NCI-H1092 (cell line): ENCODE data around the gene KIAA1191.
"Not testable (repeated sequence)": the region's sequence is repeated elsewhere in the genome, so short reads cannot be mapped to it uniquely, and the experiment has no call there.

ENCODE experiments used
- DNase-seq: peaks from one replicate; lab custom pipeline; 2025; lab: John Stamatoyannopoulos, UW

KIAA1191 gene

DNA sequence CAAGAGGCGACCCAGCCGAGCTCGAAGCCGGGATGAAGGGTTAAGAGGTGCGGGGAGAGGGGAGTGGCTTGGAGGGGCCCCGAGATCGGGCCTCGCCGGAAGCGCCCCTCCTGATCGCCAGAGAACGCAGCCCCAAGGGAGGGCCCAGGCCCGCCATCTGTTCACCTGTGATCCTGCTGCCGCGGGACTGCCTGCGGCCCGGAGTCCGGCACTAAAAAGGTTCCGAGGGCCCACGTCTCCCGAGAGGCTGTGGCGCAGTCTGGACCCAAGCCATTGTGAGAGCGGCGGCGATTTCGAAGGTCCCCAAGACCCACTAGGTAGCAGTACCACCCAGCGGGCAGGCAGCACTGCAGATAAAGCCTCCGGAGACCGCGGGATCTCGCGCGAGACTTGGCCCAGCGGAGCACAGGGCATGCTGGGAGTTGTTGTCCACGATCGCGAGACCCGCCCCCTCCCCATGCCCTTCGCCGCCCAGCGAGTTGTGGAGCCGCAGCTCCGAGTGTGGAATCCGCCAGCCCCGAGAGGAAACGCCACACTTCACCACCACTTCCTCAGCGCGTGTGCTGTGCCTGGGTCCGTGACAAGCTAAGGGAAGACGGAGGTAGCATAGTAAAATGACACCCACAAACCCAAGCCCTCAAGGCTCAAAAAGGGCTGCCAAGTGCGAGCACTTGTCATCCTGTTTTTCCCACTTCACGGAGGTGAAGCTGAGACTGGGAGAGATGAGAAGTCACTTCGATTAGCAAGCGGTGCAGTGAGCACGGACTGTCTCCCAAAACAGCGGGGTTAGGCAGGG lies at the start of gene KIAA1191:
TSS of gene KIAA1191 (minus strand) at position 328 of the 796 bp plus-strand sequence. CDS start 2,256 bp downstream, outside the sequence.
- DNase-seq = peak; percentile 84

DNA sequence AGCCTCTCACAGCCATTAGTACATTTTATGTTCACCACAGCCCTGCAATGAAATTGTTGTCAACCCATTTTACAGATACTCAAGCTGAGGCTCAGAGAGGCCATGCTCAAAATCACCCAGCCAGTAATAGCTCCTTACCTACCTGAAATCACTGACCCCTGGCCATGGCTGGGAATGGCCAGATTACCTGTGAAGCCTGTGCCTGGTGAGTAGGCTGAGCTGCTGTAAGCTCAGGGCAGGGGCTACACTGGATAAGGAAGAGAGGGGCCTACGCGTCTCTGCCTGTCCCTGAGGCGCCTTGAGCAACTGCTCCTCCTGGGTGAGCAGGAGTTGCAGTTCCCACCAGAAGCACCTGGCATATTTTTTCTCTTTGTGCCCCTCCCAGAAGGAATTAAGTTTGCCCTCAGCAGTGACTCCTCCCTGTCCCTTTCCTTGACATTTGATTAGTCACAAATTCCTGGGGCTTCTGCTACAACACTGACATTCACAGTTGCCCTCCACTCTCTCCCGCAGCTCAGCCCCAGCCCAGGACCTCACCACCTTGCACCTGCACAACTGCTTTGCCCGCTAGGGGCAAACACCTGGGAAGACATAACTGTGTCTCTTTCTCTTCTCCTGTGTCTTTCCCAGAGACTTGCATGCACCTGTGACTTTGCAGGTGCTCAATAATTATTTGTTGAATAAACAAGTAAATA lies 49.1 kb upstream of the KIAA1191 start:
- DNase-seq = no peak

GRCh38 chr5:176409765-176410164 lies 48.2 kb upstream of the KIAA1191 start:
- DNase-seq = no peak

DNA sequence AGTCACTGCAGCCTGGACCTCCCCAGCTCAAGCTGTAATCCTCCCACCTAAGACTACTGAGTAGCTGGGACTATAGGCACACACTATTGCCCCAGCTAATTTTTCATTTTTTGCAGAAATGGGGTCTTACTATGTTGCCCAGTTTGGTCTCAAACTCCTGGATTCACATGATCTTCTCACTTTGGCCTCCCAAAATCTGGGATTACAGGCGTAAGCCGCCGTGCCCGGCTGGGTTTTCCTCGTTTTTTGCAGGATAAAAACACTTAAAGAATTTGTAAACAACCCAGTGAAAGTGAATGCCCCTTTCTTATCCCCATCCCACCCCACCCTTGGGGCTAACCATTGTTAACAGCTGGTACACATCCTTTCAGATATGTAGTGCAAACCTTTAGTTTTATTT lies 47.0 kb upstream of the KIAA1191 start:
- DNase-seq = no peak

GRCh38 chr5:176408252-176408573 lies 46.6 kb upstream of the KIAA1191 start:
- DNase-seq = not testable (repeated sequence)

DNA sequence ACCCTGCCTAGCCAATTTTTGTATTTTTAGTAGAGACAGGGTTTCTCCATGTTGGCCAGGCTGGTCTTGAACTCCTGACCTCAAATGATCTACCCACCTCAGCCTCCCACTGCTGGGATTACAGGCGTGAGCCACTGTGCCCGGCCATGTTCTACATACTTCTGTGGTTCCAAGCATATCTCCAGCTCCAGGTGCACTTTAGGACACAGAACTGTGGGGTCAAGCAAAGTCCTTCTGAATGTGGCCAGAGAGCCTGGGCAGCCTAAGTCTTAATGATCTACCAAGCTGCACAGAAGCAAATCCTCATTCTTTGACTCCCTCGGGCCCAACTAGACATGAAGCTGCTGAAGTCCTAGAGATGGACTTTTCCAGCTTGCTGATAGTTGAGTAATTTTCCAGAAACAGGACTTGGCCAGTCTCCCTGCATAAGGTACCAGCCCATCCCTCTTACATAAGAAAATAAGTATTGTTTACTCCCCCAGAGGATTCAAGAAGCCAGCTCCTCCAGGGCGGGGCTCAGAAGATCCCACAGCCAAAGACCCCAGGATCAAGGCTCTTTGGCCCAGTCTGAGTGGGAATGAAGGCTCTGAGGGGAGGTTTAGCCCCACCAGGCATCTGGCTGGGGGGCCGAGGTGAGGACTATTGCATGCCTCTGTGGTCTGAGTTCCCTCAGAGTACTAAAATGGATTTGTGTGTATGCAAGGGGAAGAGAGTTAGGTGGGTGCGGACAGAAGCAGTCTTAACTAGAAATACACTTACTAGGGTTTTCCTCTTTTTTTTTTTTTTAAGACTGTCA lies 46.1 kb upstream of the KIAA1191 start:
- no peak for DNase-seq

GRCh38 chr5:176406436-176407052 lies 45.0 kb upstream of the KIAA1191 start:
- no peak for DNase-seq

DNA sequence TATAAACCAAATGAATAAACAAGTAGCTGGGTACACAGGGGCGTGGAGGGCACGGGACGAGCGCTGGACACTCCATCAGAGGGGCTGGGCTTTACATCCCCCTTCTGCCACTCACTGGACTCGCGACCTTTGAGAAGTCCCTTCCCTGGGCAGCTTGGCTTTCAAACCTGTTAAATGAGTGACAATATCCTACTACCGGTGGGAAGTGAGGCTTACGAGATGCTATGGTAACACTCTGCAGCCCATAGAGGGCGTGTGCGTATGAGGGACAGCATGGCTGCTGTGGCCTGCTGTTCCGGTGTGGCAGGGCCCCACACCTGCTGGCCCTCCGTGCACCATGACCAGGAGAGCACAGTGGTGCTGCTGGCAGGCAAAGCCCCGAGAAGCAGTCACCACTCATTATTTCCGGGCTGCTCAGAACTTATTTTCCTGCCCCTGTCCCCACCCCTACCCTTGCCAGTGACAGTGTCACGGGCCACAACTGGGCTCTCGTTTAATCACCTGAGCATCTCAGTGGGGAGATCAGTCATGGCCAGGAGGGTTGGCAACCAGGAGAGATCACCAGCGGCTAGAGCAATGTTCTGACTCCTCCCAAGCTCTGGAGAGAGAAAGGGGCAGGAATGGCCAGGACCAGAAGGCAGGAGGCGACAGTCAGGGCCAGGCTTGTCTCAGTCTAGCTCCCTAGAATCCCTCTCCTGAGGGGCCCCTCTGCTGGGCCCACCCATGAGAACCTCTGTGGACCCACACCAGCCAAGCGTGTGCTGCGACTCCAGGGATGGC lies 44.3 kb upstream of the KIAA1191 start:
- DNase-seq = no peak

DNA sequence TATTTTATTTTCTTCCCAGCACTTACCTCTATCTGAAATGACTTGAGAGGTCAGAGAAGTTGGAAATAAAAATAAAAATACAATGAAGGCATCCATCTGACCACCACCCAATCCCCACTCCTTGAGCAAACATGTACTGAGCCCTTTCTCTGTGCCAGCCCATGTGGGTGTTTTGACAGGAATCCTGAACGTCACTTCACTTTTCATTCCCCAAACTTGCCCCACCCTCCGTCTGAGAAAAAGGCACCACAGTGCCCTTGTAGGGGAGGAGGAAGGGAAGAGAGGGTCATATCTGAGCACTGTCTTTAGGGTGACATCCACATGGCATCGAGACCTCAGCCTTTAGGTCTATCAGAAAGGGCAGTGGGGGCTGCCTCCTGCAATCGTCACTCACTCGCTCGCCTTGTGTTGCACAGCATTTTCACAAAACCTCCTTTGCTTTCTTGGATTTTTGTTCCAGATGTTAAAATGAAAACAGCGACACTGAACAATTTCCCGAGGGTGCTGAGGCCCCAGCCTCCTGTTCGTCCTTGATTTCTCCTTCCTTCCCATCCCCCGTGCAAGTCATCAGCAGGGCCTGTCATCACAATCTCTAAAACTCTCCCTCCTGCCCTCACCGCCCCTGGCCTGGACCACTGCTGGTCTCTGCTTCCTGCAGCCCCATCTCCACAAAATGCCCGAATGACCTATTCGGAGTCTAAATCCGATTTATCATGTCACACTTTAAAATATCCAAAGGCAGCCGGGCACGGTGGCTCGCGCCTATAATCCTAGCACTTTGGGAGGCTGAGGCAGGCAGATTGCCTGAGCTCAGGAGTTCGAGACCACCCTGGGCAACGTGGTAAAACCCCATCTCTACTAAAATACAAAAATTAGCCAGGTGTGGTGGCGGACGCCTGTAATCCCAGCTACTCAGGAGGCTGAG lies 40.0 kb upstream of the KIAA1191 start:
- DNase-seq = no peak

DNA sequence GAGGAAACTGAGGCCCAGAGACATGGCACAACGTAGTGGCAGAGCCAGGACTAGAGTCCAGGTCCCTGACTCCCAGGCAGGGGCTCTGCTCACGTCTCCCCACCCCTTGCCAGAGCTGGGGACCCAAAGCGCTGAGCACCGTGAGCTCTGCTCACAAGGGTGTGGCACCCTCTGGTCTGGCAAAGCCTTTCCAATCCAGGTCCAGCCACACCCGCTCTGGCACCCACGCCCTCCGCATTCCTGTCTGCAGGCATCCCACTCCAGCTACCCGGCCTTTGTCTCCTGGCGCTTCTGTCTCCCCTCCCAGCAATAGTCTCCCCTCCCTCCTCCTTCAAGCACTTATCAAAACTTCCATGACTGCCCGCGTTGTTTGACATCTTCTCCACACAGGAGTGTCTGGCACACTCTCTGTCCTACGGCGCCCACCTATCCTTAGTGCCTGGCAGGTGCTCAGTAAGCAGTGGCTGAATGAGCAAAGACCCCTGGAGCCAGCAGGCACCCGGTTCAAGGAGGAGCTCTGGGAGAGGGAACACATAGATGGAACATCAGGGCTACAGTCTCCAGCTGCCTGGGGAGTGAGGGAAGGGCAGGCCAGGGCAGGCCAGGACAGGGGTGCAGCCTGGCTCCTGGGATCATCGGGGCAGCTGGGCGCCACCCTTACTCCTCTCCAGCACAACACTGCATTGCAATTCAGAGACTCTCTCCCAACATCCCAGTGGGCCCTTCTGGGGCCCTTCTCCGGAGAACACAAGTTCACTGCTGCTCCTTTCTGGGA lies 39.0 kb upstream of the KIAA1191 start:
- no peak for DNase-seq

GRCh38 chr5:176397736-176398420 lies 36.3 kb upstream of the KIAA1191 start:
- DNase-seq = no peak

DNA sequence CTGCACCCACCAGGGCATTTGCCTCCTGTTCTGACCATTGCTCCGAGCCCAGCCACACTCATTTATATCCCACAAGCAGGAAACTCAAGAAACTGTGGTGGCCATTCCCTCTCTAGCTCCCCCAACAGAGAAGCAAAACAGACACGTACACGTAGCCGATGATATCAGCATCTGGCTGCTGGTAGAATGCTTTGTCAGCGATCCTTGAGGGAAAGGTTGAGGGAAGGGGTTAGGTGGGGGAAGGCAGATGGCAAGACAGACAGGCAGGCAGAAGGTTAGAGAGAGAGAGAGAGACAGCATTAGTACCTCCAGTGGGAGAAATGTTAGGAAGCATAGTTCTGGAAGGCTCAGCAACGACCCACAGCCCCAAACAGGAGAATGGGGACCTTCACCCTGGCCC lies 34.8 kb upstream of the KIAA1191 start:
- DNase-seq = no peak

- DNase-seq = no peak
Measured at GRCh38 chr5:176394881-176395675, 33.5 kb upstream of the KIAA1191 start.

- no peak for DNase-seq
Measured at GRCh38 chr5:176394096-176394495, 32.5 kb upstream of the KIAA1191 start.

GRCh38 chr5:176392526-176392925 lies 31.0 kb upstream of the KIAA1191 start:
- no peak for DNase-seq

DNA sequence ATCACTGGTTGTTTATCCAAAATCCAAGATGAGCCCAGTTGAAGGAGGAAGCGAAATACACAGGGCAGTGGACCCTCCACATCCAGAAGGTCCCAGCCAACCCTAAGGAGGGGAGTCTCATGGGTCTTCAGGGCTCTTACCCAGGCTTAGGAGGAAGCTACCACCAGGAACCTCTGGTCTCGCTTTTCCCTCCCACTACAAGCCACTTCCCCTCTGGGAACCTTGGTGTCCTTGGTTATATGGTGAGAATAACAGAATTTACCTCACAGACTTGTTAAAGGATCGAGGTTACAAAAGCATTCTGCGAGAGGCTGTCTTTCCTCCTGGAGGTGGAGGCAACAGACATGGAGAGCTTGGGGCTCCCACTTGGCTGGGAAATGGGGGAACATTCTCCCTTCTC lies 30.4 kb upstream of the KIAA1191 start:
- no peak for DNase-seq

GRCh38 chr5:176391479-176391878 lies 29.9 kb upstream of the KIAA1191 start:
- no peak for DNase-seq
